ENCODE data around the gene ADGRA1.

GRCh38 chr10:133166504-133166827 lies 78.7 kb downstream of the ADGRA1 start:
- TF ChIP-seq POLR2A (IDR thresholded peaks at IDR 0.05; ENCODE audit: low read length) (no peak), GATA1 (IDR thresholded peaks at IDR 0.05; ENCODE audit: low read depth, low read length) (no peak)
